ENCODE measurements around the gene FAM149A. TPM values are rescaled to one million over a fixed set of nuclear protein-coding genes. Genes with fewer than 3 reads are reported as not detected.
A peak's percentile ranks its signal among the peaks of the same experiment; 100 is the strongest.

The FAM149A gene
- total RNA-seq, 1 experiment from 2014 or later, result 8.9 TPM

DNA sequence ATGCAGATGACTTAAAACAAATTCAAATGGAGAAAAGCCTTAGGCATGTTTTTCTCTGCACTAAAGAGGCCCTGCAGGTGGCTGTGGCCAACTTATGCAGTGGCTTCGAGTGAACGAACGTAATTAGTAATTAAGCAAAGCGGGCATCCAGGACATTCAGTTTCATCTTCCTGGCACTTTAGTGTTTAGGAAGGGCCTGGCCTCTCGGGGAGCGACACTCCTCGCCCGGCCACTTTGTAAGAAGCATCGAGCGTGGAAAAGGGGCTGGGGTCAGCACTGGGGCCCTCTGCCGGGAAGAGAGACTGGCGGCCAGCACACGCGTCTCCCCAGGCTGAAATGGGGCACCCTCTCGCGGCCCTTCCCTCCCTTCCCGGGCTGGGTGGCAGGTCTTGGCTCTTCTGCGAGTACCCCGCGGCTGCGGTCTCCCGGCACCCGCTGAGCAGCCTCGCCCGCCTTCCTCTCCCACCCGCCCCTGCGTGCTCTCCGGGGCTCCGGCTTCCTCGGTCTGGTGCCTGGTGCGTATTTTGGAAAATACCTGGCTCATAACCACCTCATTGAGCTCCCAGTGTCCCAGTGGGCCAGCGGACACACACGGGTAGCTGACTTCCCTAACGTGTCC is 86.2 kb downstream of the FAM149A start:
- TSS peak; percentile 77 for BruUV-seq (replicated peaks)
- RAD21 ChIA-PET (ENCODE audit: low non-redundant PET in 1 of 2, low total read pairs in 2 of 2, uncharacterized antibody in 2 of 2, unreplicated experiment in 2 of 2), result no interaction called here
- Histone ChIP-seq H3K79me2 (ENCODE audit: insufficient read depth, low read length) (peaks cover 7% of the 10 kb centered on the region), H3K27ac (ENCODE audit: low read depth, low read length) (peak overlapping the region; percentile 95), H3K9me3 (ENCODE audit: control insufficient read depth in 1 of 2, insufficient read depth in 1 of 2, low read depth in 1 of 2, low read length in 2 of 2) (no peaks in the 10 kb centered on the region), H3K4me2 (ENCODE audit: low read length) (peak overlapping the region; percentile 76), H3K27me3 (ENCODE audit: insufficient read depth, low read length) (no peaks in the 10 kb centered on the region), H3K4me1 (ENCODE audit: control insufficient read depth in 1 of 2, insufficient read depth in 2 of 2, low read length in 2 of 2) (peaks cover 7 to 14% of the 10 kb centered on the region in 2 experiments; a peak in 3 of 4 replicates), H3K4me3 (replicated peaks in 1 of 2; ENCODE audit: low read depth in 1 of 2, low read length in 2 of 2) (peak overlapping the region; percentile 74 to 82), H3K9me2 (ENCODE audit: insufficient read depth) (no peaks in the 10 kb centered on the region), H3K36me3 (ENCODE audit: control insufficient read depth in 1 of 2, insufficient read depth in 2 of 2, low read length in 2 of 2) (no peaks in the 10 kb centered on the region), H3K9ac (ENCODE audit: low read length) (peak overlapping the region; percentile 81), H2AFZ (ENCODE audit: low read depth, low read length, poor library complexity, severe bottlenecking) (peak overlapping the region; percentile 86), H4K20me1 (ENCODE audit: insufficient read depth) (no peaks in the 10 kb centered on the region)
- intact Hi-C loops (cut with micrococcal nuclease), result no loop called here
- POLR2A ChIA-PET, result no interaction called here
- DNase-seq (ENCODE audit: low read depth, low spot score) (no peak), ATAC-seq (peak; percentile 49)
- CTCF ChIA-PET, result interaction anchor here (0.8 kb wide), 1 partner anchor 11 kb away, joined by 3 read pairs; no protein-coding TSS in a partner anchor
- TF ChIP-seq ELF1 (IDR thresholded peaks at IDR 0.05; ENCODE audit: borderline replicate concordance, low read depth), result no peak
- no peak for TF ChIP-seq RAD21 (IDR thresholded peaks at IDR 0.05; ENCODE audit: low read depth)
- TF ChIP-seq YY1 (IDR thresholded peaks at IDR 0.05; ENCODE audit: extremely low read depth, insufficient replicate concordance, low read depth, low read length), result no peak
- TF ChIP-seq ATF3 (IDR thresholded peaks at IDR 0.05), result no peak
- no peak for TF ChIP-seq CEBPB (IDR thresholded peaks at IDR 0.05; ENCODE audit: low read depth)
- TF ChIP-seq EGR1 (IDR thresholded peaks at IDR 0.05; ENCODE audit: low read depth), result no peak
- TF ChIP-seq FOSL1 (IDR thresholded peaks at IDR 0.05; ENCODE audit: low read depth), result no peak
- no peak for TF ChIP-seq ZNF274 (IDR thresholded peaks at IDR 0.05; ENCODE audit: low read depth, low read length)
- TF ChIP-seq, protein P1, sequence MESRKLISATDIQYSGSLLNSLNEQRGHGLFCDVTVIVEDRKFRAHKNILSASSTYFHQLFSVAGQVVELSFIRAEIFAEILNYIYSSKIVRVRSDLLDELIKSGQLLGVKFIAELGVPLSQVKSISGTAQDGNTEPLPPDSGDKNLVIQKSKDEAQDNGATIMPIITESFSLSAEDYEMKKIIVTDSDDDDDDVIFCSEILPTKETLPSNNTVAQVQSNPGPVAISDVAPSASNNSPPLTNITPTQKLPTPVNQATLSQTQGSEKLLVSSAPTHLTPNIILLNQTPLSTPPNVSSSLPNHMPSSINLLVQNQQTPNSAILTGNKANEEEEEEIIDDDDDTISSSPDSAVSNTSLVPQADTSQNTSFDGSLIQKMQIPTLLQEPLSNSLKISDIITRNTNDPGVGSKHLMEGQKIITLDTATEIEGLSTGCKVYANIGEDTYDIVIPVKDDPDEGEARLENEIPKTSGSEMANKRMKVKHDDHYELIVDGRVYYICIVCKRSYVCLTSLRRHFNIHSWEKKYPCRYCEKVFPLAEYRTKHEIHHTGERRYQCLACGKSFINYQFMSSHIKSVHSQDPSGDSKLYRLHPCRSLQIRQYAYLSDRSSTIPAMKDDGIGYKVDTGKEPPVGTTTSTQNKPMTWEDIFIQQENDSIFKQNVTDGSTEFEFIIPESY (IDR thresholded peaks at IDR 0.05; ENCODE audit: extremely low read depth, insufficient replicate concordance, low read length), result no peak

Measured in HCT116 (cell line).